HEK293 (cell line): ENCODE measurements around the gene KIAA1191.

Source experiments
- CTCF ChIP-seq: fragments of 450-650 bp; formaldehyde crosslinking; IDR thresholded peaks from 2 replicates; pipeline ENCODE4 v1.5.1; 2016; ENCODE audit warnings: missing biosample characterization, missing genetic modification characterization
- MYNN ChIP-seq: fragments of 450-650 bp; formaldehyde crosslinking; IDR thresholded peaks from 2 replicates; pipeline ENCODE4 v1.5.1; 2016; ENCODE audit warnings: missing biosample characterization, missing genetic modification characterization, borderline replicate concordance
- MZF1 ChIP-seq: fragments of 450-650 bp; formaldehyde crosslinking; IDR thresholded peaks from 2 replicates; pipeline ENCODE4 v1.5.1; 2017; ENCODE audit warnings: missing biosample characterization, missing genetic modification characterization, borderline replicate concordance
- ZBTB44 ChIP-seq: fragments of 450-650 bp; IDR thresholded peaks from 2 replicates; pipeline ENCODE4 v1.5.1; 2018; ENCODE audit warnings: missing biosample characterization, mild to moderate bottlenecking, missing genetic modification characterization
- ZNF132 ChIP-seq: fragments of 450-650 bp; formaldehyde crosslinking; IDR thresholded peaks from 2 replicates; pipeline ENCODE4 v1.5.1; 2017; ENCODE audit warnings: missing biosample characterization, missing genetic modification characterization, borderline replicate concordance
- ZNF140 ChIP-seq: fragments of 450-650 bp; formaldehyde crosslinking; IDR thresholded peaks from 2 replicates; pipeline ENCODE4 v1.5.1; 2016; ENCODE audit warnings: missing biosample characterization, missing genetic modification characterization
- ZNF16 ChIP-seq: fragments of 450-650 bp; formaldehyde crosslinking; IDR thresholded peaks from 2 replicates; pipeline ENCODE4 v1.5.1; 2016; ENCODE audit warnings: low read depth, missing biosample characterization, missing genetic modification characterization
- ZNF175 ChIP-seq: fragments of 450-650 bp; formaldehyde crosslinking; IDR thresholded peaks from 2 replicates; pipeline ENCODE4 v1.5.1; 2016; ENCODE audit warnings: missing biosample characterization, missing genetic modification characterization
- ZNF473 ChIP-seq: fragments of 450-650 bp; formaldehyde crosslinking; IDR thresholded peaks from 2 replicates; pipeline ENCODE4 v1.5.1; 2017; ENCODE audit warnings: missing biosample characterization, missing genetic modification characterization
- ZNF549 ChIP-seq: fragments of 450-650 bp; IDR thresholded peaks from 2 replicates; pipeline ENCODE4 v1.5.1; 2018; ENCODE audit warnings: missing biosample characterization, missing genetic modification characterization, mild to moderate bottlenecking, inconsistent platforms, moderate library complexity
- TF ChIP-seq, protein P1 (sequence below): fragments of 450-650 bp; formaldehyde crosslinking; IDR thresholded peaks from 2 replicates; pipeline ENCODE4 v1.5.0; 2017; ENCODE audit warnings: missing biosample characterization, missing genetic modification characterization, borderline replicate concordance
- TF ChIP-seq, protein P2 (sequence below): fragments of 450-650 bp; formaldehyde crosslinking; IDR thresholded peaks from 2 replicates; pipeline ENCODE4 v1.5.1; 2016; ENCODE audit warnings: missing biosample characterization, missing genetic modification characterization, borderline replicate concordance

DNA sequence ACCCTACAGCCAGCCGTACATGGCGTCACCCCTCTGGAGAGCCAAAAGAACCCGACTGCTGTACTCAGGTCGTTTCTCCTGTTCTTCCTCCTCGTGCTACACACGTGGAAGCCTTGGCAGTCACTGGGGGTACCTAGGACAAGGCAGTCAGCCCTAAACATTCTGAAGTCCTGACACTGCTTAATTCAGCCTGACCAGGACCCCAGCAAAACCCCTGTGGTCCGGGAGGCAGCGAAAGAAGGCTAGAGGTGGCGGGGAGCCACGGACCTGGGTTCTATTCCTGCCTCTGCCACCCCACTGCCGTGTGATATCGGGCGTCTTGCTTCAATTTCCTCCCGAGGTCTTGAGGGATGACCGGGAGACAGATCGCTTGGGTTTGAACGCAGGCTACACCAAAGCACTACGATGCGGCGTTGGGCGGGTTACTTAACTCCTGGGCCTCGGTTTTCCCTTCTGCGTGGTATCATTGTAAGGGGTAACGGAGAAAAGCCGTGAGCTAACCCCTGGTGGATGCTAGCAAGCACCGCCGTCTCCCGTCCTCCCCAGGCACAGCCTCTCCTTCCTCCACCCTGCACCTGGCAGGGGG, 3.3 kb upstream of the KIAA1191 start:
- TF ChIP-seq CTCF (tag by site-specific recombination) (no peak), ZNF175 (tag by site-specific recombination) (no peak), ZNF473 (tag by site-specific recombination) (no peak), ZNF549 (no peak), MYNN (tag by site-specific recombination) (no peak), ZNF140 (no peak), ZBTB44 (tag by site-specific recombination) (no peak), ZNF16 (tag by site-specific recombination) (no peak), MZF1 (no peak), ZNF132 (tag by site-specific recombination) (no peak)
- TF ChIP-seq, protein P1, sequence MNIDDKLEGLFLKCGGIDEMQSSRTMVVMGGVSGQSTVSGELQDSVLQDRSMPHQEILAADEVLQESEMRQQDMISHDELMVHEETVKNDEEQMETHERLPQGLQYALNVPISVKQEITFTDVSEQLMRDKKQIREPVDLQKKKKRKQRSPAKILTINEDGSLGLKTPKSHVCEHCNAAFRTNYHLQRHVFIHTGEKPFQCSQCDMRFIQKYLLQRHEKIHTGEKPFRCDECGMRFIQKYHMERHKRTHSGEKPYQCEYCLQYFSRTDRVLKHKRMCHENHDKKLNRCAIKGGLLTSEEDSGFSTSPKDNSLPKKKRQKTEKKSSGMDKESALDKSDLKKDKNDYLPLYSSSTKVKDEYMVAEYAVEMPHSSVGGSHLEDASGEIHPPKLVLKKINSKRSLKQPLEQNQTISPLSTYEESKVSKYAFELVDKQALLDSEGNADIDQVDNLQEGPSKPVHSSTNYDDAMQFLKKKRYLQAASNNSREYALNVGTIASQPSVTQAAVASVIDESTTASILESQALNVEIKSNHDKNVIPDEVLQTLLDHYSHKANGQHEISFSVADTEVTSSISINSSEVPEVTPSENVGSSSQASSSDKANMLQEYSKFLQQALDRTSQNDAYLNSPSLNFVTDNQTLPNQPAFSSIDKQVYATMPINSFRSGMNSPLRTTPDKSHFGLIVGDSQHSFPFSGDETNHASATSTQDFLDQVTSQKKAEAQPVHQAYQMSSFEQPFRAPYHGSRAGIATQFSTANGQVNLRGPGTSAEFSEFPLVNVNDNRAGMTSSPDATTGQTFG (tag by site-specific recombination) = no peak
- TF ChIP-seq, protein P2, sequence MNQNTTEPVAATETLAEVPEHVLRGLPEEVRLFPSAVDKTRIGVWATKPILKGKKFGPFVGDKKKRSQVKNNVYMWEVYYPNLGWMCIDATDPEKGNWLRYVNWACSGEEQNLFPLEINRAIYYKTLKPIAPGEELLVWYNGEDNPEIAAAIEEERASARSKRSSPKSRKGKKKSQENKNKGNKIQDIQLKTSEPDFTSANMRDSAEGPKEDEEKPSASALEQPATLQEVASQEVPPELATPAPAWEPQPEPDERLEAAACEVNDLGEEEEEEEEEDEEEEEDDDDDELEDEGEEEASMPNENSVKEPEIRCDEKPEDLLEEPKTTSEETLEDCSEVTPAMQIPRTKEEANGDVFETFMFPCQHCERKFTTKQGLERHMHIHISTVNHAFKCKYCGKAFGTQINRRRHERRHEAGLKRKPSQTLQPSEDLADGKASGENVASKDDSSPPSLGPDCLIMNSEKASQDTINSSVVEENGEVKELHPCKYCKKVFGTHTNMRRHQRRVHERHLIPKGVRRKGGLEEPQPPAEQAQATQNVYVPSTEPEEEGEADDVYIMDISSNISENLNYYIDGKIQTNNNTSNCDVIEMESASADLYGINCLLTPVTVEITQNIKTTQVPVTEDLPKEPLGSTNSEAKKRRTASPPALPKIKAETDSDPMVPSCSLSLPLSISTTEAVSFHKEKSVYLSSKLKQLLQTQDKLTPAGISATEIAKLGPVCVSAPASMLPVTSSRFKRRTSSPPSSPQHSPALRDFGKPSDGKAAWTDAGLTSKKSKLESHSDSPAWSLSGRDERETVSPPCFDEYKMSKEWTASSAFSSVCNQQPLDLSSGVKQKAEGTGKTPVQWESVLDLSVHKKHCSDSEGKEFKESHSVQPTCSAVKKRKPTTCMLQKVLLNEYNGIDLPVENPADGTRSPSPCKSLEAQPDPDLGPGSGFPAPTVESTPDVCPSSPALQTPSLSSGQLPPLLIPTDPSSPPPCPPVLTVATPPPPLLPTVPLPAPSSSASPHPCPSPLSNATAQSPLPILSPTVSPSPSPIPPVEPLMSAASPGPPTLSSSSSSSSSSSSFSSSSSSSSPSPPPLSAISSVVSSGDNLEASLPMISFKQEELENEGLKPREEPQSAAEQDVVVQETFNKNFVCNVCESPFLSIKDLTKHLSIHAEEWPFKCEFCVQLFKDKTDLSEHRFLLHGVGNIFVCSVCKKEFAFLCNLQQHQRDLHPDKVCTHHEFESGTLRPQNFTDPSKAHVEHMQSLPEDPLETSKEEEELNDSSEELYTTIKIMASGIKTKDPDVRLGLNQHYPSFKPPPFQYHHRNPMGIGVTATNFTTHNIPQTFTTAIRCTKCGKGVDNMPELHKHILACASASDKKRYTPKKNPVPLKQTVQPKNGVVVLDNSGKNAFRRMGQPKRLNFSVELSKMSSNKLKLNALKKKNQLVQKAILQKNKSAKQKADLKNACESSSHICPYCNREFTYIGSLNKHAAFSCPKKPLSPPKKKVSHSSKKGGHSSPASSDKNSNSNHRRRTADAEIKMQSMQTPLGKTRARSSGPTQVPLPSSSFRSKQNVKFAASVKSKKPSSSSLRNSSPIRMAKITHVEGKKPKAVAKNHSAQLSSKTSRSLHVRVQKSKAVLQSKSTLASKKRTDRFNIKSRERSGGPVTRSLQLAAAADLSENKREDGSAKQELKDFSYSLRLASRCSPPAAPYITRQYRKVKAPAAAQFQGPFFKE (tag by site-specific recombination) = no peak
